NAMALWA (cell line): Measurements from ENCODE around the gene GTPBP1.

Source experiments
- DNase-seq: peaks from one replicate; pipeline ENCODE4 v3.0.0-alpha.2; 2015; ENCODE audit warnings: low spot score

Gene GTPBP1

DNA sequence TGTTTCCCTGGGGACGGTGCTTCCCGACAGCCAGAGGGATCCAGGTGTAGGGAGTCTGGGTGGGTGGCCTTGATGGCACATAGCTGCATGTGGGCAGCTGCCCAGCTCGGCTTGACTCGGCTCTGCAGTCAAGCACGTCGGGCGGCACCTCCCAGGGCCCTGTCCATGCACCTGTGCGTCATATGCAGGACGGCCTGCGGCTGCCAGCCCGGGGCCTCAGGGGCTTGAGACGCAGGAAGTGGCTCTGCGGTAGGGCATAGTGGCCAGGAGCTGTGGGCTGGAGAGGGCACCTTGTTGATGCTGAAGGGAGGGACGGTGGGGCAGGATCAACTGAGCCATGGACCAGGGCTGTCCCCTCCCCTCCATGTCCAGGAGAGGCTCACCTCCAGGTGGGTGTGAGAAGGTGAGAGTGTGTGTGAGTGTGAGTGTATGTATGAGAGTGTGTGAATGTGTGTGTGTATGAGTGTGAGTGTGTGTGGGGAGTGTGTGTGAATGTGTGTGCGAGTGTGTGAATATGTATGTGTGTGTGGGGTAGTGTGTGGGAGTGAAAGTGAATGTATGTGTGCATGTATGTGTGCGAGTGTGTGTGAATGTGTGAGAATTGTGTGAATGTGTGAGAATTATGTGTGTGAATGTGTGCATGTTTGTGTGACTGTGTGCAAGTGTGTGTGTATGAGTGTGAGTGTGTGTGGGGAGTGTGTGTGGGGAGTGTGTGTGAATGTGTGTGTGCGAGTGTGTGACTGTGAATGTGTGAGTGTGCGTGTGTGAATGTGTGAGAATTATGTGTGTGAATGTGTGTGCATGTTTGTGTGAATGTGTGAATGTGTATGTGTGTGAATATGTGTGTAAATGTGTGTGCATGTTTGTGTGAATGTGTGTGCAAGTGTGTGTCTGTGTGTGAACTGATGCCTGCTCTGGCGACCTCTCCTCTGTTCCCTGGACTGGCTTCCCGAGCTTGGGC lies 55.7 kb downstream of the GTPBP1 start:
- no peak for DNase-seq

DNA sequence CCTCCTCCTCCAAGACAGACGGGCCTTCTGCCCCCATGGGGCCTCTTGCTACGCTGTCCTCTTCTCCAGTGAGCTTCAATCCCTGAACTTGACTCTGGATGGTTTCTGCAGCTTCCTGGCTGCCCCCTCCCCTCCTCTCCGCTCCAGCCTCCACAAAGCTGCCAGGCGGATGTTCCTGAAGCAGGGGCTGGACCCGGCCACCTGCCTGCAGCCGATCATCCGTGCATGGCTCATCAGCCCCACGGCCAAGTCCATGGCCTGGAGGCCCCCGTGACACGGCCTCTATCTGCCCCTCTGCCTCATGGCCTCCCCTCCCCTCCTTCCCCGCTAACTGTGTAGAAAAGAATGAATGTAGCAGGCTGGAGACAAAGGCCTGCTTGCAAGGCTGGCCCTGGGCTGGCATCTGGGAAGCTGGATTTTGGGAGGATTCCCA lies 56.8 kb downstream of the GTPBP1 start:
- no peak for DNase-seq

DNA sequence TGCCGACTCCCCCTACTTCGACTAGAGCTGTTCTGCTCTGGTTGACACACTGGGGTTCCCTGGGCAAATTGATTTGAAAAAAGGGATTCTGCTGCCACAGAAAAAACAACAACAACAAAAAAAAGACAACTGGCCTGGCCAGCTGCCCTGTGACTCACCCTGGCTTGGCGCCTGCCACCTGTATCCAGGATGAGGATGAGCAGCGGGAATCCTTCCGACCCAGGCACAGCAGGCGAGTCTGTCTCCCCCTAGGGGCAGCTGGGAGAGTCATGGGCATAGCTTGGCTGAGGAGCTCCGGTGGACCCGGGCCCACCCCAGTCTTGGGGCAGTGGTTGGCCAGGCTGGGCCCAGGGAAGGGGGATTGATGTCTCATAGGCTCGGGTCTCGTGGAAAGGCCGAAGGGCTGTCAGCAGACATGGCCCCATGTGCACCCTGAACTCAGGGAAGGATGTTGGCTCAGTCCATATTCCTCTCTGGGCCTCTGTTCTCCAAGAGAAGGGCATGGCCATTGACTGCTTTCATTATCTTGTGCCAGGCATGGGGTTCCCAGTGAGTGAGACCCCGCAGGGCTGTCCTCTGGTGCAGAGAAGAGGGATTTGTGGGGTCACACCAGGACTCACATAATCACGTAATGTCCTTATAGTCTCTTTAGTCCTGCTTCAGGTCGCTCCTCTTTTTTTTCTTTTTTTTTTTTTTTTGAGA lies 60.5 kb downstream of the GTPBP1 start:
- DNase-seq, result peak; percentile 33

DNA sequence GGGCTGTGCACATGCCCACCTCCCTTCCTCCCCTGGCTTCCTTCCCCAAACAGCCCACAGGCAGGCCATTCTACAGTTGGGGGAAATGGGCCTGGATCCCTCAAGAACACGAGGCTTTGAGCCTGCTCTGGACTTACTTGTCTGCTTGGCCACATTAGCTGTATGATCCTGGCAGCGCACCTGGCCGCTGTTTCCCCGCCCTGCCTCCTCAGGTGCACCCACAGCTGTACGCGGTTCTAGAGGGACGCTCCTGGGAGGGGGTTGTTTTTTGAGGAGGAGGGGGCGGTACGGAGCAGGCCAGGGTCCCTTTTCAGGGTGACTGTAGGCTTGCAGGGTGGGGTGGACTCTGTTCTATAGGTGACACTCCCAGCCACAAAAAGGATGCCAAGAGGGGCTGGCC lies 61.6 kb downstream of the GTPBP1 start:
- no peak for DNase-seq

DNA sequence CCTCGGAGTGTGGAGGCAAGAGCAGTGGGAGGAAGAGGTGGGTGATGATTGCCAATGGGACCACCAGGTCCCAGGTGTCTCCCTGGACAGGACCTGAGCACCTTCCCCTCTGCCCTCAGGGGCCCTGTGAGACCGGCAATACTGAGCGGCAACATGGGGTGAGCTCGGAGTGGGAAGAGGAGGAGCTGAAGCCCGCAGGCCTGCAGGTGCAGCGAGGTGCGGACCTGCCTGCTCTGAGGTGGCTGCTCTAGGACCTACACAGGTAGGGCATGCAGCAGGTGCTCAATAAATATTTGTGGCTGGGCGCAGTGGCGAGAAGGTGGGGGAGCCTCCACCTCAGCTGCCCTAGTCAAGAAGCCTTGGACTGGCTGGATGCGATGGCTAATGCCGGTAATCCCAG lies 62.3 kb downstream of the GTPBP1 start:
- no peak for DNase-seq

DNA sequence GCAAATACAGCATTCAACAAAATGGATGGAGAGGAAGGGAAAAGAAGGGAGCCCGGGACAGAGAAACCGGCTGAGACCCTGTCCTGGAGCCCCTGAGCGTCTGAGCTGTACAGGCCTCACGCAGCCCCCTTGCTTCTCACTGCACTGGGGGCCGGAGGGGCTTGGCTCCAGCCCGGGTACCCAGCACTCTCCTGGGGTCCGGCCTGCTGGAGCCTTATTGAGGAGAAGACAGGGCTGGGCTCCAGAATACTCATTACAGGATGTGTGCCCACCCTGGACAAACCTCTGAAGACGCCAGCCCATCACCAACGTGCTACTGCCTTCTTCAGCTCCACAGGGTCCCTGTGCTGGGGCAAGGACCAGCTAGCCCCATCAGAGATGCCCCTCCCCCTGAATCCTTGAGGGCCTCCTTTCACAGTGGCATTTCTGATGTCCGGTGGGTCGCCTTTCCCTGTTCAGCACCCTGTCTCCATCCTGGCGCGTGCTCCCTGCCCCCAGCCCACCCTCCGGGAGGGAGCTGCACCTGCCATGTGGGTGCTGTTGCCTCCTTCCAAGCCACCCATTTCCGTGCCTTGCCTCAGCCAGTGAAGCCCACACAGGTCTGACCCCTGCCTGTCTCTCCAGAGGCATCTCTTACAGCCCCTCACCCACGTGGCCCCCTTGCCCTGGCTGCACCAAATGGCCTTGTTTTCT lies 64.7 kb downstream of the GTPBP1 start:
- no peak for DNase-seq

DNA sequence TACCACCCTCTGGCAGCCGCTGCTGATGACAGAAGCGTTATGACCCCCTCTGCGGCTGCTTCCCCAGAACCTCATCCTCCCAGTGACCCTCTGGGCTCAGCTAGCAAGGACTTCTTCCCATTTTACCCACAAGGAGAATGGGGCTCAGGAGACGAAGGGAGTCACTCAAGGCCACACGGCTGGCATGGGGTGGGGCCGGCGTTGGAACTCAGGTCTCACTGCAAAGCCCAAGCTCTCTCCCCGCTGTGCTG lies 66.8 kb downstream of the GTPBP1 start:
- no peak for DNase-seq

DNA sequence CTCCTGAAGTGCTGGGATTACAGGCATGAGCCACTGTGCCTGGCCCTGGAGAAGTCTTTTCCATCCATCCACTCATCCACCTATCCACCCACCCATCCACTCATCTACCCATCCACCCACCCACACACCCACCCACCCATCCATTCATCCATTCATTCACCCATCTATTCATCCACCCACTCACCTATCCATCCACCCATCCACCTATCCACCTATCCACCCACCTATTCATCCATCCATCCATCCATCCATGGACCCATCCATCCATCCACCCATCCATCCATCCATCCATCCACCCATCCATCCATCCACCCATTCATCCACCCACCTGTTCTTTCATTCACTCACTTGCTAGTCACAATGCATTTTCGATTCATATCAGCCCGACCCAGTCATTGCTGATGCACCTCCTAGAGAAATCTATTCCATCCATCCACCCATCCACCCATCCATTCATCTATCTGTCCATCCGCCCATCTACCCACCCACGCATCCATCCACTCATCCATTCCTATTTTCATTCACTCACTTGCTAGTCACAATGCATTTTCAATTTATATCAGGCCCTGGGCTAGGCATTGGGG lies 67.7 kb downstream of the GTPBP1 start:
- DNase-seq, result no peak

DNA sequence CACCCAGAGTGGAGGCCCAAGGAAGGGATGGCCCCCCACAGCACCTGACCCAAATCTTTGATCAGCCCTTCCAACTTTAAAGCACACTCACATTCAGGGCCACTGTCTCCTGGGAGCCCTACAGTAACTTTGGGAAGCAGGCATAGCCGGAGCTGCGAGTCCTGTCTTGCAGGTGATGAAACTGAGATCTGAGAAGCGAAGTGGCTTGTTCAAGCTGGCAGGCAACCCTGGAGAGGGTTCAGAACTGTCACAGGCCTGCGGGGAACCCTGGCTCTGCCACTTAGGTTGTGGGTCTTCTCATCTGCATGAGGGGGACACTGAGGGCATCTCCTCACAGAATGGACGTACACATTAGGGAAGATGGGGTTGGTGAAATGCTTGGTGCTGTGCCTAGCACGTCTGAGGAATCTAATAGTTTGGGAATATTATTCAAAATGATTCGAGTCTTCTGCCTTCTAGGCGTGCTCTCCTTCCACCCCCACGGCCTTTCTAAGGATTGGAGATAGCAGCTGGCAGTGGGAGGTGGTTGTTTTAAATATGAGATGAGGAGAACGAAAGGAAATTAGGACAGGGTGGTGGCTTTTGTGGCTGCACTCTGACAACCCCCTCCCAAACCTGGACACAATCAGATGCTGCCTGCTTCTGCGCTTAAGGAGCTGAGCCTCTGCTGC lies 68.9 kb downstream of the GTPBP1 start:
- no peak for DNase-seq

DNA sequence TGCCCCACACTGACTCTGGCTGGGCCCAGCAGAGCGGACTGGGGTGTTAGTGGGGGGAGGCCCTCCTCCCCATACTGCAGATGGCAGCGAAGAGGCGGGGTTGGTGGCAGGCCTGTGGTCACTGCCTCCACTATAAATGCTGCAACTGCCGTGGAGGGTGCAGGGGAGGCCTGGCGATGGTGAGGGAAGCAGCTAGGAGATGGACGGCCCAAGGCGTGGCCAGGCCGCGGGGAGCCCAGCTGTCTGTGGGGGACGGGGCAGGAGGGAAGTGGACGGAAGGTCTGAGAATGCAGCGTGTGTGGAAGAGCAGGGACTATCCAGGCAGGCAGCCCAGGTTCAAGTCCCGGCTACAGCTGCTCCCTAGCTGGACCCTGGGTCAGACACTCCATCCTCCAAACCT lies 69.9 kb downstream of the GTPBP1 start:
- no peak for DNase-seq

DNA sequence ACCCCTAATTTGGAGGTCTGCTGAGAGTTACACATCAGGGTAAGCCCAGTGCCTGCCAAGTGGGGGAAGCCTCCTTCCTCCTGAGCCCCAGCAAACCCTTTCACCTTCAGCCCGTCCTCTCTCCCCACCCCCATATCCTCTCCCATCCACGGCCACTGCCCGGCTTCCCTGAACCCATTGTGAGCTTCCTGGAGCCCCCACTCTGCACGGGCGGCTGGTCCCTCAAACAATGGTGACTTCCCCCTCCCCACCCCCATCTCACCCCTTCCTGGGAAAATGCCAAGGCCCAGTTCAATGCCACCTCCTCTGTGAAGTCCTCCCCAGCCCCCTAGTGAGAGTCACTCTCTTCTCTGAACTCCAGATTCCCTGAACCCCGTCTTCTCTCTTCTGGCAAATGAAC lies 70.3 kb downstream of the GTPBP1 start:
- no peak for DNase-seq

DNA sequence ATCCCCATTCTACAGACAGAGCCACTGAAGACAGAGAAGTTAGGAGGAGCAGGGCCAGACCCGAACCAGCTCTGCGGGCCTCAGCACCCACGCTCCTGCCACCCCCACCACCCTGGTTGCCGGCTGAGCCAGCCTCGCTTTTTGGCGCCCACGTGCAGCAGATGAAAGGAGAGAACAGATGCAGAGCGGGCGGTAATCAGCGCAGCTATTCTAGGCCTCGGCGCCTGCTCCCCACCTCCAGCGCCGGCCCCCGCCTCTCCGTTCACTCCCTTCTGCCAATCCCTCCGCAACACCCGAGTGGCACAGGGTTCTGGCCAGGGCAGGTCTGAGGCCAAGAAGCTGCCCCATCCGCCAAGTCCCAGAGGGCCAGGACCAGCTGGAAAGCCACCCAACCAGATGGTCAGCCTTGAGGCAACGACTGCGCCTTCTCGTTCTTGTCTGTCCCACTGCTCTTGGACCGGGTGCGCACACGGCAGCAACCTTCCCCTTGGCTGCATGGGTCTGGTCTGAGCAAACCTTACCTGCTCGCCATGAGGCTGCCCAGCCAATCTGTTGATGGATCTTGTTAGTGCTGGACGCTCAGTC lies 71.4 kb downstream of the GTPBP1 start:
- DNase-seq, result no peak

DNA sequence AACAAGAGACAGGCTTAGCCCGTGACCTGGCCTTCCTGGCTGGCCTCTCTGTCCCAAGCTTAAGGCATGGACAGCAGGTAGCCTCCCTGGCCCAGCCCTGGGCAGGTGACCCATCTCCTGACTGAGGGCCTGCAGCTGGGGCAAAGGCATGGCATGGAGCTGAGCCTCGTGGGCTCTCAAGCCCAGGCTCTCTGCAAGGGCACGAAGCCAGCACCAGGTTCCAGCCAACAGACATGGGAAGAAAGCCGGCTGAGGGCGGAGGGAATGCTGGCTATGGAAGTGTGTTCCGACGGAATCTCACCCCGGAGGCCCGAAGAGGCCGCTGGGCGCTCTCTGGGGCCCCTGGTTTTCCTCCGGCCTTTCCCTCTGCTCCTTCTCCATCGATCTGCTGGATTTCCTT lies 75.3 kb downstream of the GTPBP1 start:
- no peak for DNase-seq

DNA sequence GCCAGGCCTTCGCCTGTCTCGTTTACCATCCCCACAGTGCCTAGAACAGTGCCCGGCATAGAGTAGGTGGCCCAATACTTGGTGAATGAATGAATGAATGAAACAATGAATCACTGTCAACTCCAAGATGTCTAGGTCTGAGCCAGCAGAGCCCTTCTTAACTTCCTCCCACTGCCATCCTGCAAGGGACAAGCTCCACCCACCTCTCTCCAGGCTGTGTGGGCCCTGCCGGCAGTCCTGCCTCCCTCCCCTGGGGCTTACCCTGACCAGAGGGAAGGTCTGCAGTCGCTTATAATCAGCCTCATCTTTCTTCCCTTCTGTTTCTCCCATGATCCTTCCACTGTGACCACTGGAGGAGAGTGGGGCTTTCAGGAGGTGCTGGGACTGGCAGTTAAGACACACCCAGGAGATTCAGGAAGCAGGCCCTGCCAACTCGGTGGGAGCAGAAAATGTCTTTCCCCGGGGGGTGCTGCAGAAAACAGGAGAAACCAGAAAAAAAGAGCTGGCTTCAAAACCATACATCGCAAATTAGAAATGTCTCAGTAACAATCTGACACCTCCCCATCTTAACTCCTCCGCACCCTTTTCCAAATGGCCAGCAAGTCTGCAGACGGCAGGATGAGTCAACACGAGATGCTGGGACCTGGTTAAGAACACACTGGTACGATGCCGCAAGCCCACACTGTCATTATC lies 76.8 kb downstream of the GTPBP1 start:
- DNase-seq, result no peak
